ENCODE data around the gene HTR3E.
"Not testable (repeated sequence)": the region's sequence is repeated elsewhere in the genome, so short reads cannot be mapped to it uniquely, and the experiment has no call there.

HTR3E gene

DNA sequence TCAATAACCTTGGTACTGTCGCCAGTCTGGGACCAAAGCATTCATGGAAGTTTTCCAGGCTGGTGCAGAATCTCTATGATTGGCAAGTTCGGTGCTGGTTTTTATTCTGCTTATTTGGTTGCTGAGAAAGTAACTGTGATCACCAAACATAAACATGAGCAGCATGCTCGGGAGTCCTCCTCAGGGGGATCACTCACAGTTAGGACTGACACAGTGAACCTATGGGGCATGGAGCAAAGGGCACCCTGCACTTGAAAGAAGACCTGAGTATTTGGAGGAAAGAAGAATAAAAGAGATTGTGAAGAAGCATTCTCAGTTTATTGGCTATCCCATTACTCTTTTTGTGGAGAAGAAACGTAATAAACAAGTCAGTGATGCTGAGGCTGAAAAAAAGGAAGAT, 19.2 kb downstream of the HTR3E start:
- DNase-seq (ENCODE audit: low read depth) = no peak

DNA sequence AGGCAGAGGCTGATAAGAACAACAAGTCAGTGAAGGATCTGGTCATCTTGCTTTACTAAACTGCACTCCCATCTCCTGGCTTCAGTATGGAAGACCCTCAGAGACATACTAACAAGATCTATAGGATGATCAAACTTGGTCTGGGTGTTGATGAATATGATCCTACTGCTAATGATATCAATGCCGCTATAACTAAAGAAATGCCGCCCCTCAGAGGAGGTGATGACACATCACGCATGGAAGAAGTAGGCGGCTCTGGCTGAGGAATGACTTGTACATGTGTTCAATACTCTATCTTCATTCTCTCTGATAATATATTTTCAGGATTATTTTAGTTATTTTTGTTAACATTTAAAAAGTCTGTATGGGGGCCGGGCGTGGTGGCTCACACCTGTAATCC, 20.8 kb downstream of the HTR3E start:
- no peak for DNase-seq (ENCODE audit: low read depth)

- DNase-seq (ENCODE audit: low read depth) = not testable (repeated sequence)
Measured at GRCh38 chr3:184121031-184121430, 24.2 kb downstream of the HTR3E start.

GRCh38 chr3:184126006-184126405, 29.1 kb downstream of the HTR3E start:
- no peak for DNase-seq (ENCODE audit: low read depth)

- DNase-seq (ENCODE audit: low read depth) = no peak
Measured at GRCh38 chr3:184129012-184129411, 32.1 kb downstream of the HTR3E start.

DNA sequence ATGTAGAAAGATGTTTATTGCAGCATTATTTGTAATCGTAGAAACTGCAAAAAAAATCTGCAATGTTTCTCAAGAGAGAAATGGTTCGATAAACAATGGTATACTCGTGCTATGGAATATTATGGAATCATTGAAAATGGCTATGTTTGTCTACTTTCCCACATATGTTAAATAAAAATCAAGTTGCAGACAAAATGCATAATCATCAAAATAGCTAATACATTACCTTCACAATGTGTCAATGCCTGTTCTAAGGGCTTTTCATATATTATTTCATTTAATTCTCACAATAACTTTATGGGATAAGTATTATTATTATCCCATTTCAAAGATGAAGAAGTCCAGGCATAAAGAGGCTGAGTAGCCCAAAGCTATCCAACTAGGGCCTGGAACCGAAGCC, 36.1 kb downstream of the HTR3E start:
- DNase-seq (ENCODE audit: low read depth) = no peak

- DNase-seq (ENCODE audit: low read depth) = peak; percentile 62
Measured at GRCh38 chr3:184133840-184134745, 37.2 kb downstream of the HTR3E start.

DNA sequence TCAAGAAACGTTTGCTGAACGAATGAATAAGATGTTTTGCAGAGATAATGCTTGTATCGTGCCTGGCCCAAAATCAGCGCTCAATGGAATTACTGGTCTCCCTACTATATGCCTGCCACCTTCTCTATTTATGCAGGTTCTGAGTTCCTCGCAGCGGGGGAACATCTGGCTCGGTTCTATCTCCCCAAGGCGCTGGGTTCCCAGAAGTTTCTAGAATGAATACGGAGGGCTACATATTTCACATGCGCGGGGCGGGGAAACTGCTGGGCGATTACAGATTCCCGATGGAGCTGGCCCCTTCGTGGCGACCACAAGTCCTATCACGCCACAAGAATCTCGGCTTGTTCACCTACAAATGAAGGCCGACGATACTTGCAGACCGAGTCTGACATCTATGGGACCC, 37.9 kb downstream of the HTR3E start:
- DNase-seq (ENCODE audit: low read depth) = peak; percentile 16

GRCh38 chr3:184135149-184135910, 38.5 kb downstream of the HTR3E start, which contains the start of gene EIF2B5:
EIF2B5 (plus strand) TSS chr3:184135358; CDS start chr3:184135386, 28 bp downstream.
- DNase-seq (ENCODE audit: low read depth) = peak; percentile 79

- no peak for DNase-seq (ENCODE audit: low read depth)
Measured at GRCh38 chr3:184135911-184136260, 39.0 kb downstream of the HTR3E start.

DNA sequence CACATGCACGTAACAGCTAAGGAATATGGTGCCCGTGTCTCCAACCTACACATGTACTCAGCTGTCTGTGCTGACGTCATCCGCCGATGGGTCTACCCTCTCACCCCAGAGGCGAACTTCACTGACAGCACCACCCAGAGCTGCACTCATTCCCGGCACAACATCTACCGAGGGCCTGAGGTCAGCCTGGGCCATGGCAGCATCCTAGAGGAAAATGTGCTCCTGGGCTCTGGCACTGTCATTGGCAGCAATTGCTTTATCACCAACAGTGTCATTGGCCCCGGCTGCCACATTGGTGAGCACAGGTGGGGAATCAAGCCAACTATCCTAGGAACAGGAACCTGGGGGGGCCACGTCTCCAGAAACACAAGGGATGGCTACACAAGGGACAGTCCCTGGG, 43.6 kb downstream of the HTR3E start:
- no peak for DNase-seq (ENCODE audit: low read depth)

- no peak for DNase-seq (ENCODE audit: low read depth)
Measured at GRCh38 chr3:184142199-184142598, 45.3 kb downstream of the HTR3E start.

- DNase-seq (ENCODE audit: low read depth) = no peak
Measured at GRCh38 chr3:184143327-184143726, 46.5 kb downstream of the HTR3E start.

DNA sequence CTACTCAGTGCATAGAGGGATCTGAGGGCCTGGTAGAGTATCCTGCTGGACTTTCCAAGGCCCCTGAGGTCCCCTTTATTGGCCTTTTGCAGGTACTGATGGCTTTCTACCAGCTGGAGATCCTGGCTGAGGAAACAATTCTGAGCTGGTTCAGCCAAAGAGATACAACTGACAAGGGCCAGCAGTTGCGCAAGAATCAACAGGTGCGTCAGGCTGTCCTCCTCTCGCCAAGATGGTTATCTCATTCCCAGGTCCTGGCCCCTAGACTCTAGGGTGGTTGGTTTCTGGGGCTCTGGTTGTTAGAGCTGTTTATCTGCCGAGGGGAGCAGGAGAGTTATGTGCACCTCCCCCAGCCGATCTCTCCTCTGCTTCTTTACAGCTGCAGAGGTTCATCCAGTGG, 47.6 kb downstream of the HTR3E start:
- no peak for DNase-seq (ENCODE audit: low read depth)

- DNase-seq (ENCODE audit: low read depth) = no peak
Measured at GRCh38 chr3:184145111-184145524, 48.3 kb downstream of the HTR3E start.

GRCh38 chr3:184145751-184146270, 48.9 kb downstream of the HTR3E start:
- no peak for DNase-seq (ENCODE audit: low read depth)

- no peak for DNase-seq (ENCODE audit: low read depth)
Measured at GRCh38 chr3:184148076-184148475, 51.2 kb downstream of the HTR3E start.

- no peak for DNase-seq (ENCODE audit: low read depth)
Measured at GRCh38 chr3:184149123-184149522, 52.3 kb downstream of the HTR3E start.

DNA sequence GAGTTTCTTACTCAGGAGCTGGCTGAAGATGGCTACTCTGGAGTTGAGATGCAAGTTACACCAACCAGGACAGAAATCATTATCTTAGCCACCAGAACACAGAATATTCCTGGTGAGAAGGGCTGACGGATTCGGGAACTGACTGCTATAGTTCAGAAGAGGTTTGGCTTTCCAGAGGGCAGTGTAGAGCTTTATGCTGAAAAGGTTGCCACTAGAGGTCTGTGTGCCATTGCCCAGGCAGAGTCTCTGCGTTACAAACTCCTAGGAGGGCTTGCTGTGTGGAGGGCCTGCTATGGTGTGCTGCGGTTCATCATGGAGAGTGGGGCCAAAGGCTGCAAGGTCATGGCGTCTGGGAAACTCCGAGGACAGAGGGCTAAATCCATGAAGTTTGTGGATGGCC, 52.9 kb downstream of the HTR3E start:
- not testable (repeated sequence) for DNase-seq (ENCODE audit: low read depth)

- no peak for DNase-seq (ENCODE audit: low read depth)
Measured at GRCh38 chr3:184154885-184155643, 58.2 kb downstream of the HTR3E start, which contains the start of gene DVL3. DVL3 (plus strand) TSS chr3:184155377; CDS start chr3:184155636, 259 bp downstream.

DNA sequence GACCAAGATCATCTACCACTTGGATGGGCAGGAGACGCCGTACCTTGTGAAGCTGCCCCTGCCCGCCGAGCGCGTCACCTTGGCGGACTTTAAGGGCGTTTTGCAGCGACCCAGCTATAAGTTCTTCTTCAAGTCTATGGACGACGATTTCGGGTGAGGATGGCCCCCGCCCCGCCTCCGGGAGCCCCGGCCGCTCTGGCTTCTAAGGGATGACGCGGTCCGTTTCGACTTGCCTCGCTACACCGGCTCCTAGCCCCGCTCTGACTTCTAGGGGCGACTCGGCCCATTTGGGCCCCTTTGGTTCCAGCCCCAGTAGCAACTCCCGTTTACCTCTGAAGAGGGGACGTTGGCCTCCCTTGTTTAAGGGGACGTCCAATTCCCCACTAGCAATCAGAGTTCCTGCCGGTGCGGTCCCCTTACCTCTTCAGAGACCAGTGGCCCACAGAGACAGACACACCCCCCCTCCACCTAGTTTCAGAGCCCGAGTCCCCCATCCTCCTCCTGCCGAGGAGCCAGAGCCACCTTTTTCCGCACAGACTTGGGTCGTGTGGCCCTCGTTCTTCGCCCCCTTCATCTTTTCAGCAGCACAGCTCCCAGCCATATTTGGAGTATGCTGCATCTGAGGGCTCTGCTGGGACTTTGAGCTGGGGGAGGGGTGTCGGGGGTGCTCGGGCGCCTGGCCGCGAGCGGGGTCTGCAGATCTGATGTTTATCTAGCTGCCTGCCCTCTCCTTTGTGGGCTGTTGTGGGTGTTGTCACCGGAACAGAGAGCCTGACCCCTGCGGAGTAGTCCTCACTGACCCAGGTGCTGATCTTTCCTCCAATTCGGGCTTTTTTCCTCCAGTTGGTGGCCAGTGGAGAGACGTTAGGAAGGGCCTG, 59.0 kb downstream of the HTR3E start:
- DNase-seq (ENCODE audit: low read depth) = peak; percentile 29
